ENCODE data around the gene ADD3.

Gene ADD3

GRCh38 chr10:110022716-110023504 lies 15.1 kb downstream of the ADD3 start:
- no peak for TF ChIP-seq GATA3 (IDR thresholded peaks at IDR 0.05; ENCODE audit: low read depth, low read length)
- no peak for TF ChIP-seq GATA2 (IDR thresholded peaks at IDR 0.05; ENCODE audit: low read depth, low read length)

- TF ChIP-seq GATA2 (IDR thresholded peaks at IDR 0.05; ENCODE audit: low read depth, low read length) (no peak), GATA3 (IDR thresholded peaks at IDR 0.05; ENCODE audit: low read depth, low read length) (no peak)
These were observed 16.1 kb downstream of the ADD3 start for GRCh38 chr10:110023785-110024465.

- TF ChIP-seq GATA2 (IDR thresholded peaks at IDR 0.05; ENCODE audit: low read depth, low read length) (no peak), GATA3 (IDR thresholded peaks at IDR 0.05; ENCODE audit: low read depth, low read length) (no peak)
These were observed 21.7 kb downstream of the ADD3 start for GRCh38 chr10:110029450-110029849.

GRCh38 chr10:110032801-110033700 lies 25.3 kb downstream of the ADD3 start:
- TF ChIP-seq GATA3 (IDR thresholded peaks at IDR 0.05; ENCODE audit: low read depth, low read length) (no peak), GATA2 (IDR thresholded peaks at IDR 0.05; ENCODE audit: low read depth, low read length) (peak; percentile 44; the same call in 1 of the 2 replicates)

- no peak for TF ChIP-seq GATA3 (IDR thresholded peaks at IDR 0.05; ENCODE audit: low read depth, low read length)
- no peak for TF ChIP-seq GATA2 (IDR thresholded peaks at IDR 0.05; ENCODE audit: low read depth, low read length)
These were observed 26.0 kb downstream of the ADD3 start for GRCh38 chr10:110033701-110034235.

- TF ChIP-seq GATA3 (IDR thresholded peaks at IDR 0.05; ENCODE audit: low read depth, low read length) (no peak), GATA2 (IDR thresholded peaks at IDR 0.05; ENCODE audit: low read depth, low read length) (no peak)
These were observed 26.8 kb downstream of the ADD3 start for GRCh38 chr10:110034596-110034995.

- TF ChIP-seq GATA2 (IDR thresholded peaks at IDR 0.05; ENCODE audit: low read depth, low read length) (no peak), GATA3 (IDR thresholded peaks at IDR 0.05; ENCODE audit: low read depth, low read length) (no peak)
These were observed 27.5 kb downstream of the ADD3 start for GRCh38 chr10:110035070-110035921.

- TF ChIP-seq GATA2 (IDR thresholded peaks at IDR 0.05; ENCODE audit: low read depth, low read length) (no peak), GATA3 (IDR thresholded peaks at IDR 0.05; ENCODE audit: low read depth, low read length) (no peak)
These were observed 28.9 kb downstream of the ADD3 start for GRCh38 chr10:110036640-110037039.

GRCh38 chr10:110039254-110039653 lies 31.5 kb downstream of the ADD3 start:
- no peak for TF ChIP-seq GATA2 (IDR thresholded peaks at IDR 0.05; ENCODE audit: low read depth, low read length)
- no peak for TF ChIP-seq GATA3 (IDR thresholded peaks at IDR 0.05; ENCODE audit: low read depth, low read length)

- TF ChIP-seq GATA3 (IDR thresholded peaks at IDR 0.05; ENCODE audit: low read depth, low read length) (no peak), GATA2 (IDR thresholded peaks at IDR 0.05; ENCODE audit: low read depth, low read length) (no peak)
These were observed 32.3 kb downstream of the ADD3 start for GRCh38 chr10:110040108-110040507.

- no peak for TF ChIP-seq GATA3 (IDR thresholded peaks at IDR 0.05; ENCODE audit: low read depth, low read length)
- no peak for TF ChIP-seq GATA2 (IDR thresholded peaks at IDR 0.05; ENCODE audit: low read depth, low read length)
These were observed 33.1 kb downstream of the ADD3 start for GRCh38 chr10:110040767-110041478.

- TF ChIP-seq GATA2 (IDR thresholded peaks at IDR 0.05; ENCODE audit: low read depth, low read length) (no peak), GATA3 (IDR thresholded peaks at IDR 0.05; ENCODE audit: low read depth, low read length) (no peak)
These were observed 33.7 kb downstream of the ADD3 start for GRCh38 chr10:110041479-110041829.
